Measurements from ENCODE around the gene SH3RF3.

DNA sequence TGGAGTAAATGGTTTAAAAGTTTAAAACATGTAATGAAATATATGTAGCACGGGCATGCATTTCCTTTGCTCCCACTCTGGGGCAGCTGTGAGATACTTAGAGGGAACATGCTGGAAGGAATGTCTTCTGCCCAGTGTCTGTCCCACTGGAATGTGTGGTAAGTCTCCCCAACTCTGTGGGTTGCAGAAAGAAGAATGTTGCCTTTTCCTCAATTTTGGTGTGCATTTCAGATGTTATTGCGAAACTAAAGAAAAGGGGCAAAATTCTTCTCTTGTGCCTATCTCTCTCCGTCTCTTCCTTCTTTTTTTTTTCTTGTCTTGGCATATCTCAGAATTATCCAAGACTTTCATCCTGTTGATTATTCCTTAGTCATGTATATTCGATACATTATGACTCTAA lies 201.1 kb downstream of the SH3RF3 start:
- TF ChIP-seq EZH2 (IDR thresholded peaks at IDR 0.05) (no peak), EZH2phosphoT487 (IDR thresholded peaks at IDR 0.05) (no peak)
